ENCODE results near the gene PLXDC2.

DNA sequence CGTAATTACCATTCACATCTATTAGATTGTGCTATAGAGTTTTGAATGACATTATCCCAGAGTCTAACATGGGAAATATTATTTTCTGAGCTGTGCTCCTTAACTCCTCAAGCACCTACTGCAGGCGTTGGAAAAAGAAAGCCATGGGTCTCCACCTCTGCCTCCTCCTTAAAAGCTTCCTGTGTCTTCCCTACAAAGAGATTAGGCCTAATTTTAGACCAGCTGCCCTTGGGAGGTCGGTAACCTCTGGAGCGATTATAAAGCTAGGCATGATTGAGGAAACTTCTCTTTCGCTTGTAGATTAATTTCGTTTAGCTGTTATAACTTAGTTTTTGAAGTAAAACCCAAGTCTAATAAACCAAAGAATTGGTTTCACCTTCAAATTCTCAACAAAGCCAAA is 75.2 kb downstream of the PLXDC2 start:
- TF ChIP-seq EP300 (IDR thresholded peaks at IDR 0.05; ENCODE audit: borderline replicate concordance in 1 of 2, control insufficient read depth in 1 of 2, low read depth in 2 of 2, low read length in 2 of 2): no peak
- no peak for TF ChIP-seq POLR2AphosphoS5 (IDR thresholded peaks at IDR 0.05; ENCODE audit: low read length)
- no peak for TF ChIP-seq MTA3 (IDR thresholded peaks at IDR 0.05; ENCODE audit: borderline replicate concordance, low read length)
- TF ChIP-seq, protein P1, sequence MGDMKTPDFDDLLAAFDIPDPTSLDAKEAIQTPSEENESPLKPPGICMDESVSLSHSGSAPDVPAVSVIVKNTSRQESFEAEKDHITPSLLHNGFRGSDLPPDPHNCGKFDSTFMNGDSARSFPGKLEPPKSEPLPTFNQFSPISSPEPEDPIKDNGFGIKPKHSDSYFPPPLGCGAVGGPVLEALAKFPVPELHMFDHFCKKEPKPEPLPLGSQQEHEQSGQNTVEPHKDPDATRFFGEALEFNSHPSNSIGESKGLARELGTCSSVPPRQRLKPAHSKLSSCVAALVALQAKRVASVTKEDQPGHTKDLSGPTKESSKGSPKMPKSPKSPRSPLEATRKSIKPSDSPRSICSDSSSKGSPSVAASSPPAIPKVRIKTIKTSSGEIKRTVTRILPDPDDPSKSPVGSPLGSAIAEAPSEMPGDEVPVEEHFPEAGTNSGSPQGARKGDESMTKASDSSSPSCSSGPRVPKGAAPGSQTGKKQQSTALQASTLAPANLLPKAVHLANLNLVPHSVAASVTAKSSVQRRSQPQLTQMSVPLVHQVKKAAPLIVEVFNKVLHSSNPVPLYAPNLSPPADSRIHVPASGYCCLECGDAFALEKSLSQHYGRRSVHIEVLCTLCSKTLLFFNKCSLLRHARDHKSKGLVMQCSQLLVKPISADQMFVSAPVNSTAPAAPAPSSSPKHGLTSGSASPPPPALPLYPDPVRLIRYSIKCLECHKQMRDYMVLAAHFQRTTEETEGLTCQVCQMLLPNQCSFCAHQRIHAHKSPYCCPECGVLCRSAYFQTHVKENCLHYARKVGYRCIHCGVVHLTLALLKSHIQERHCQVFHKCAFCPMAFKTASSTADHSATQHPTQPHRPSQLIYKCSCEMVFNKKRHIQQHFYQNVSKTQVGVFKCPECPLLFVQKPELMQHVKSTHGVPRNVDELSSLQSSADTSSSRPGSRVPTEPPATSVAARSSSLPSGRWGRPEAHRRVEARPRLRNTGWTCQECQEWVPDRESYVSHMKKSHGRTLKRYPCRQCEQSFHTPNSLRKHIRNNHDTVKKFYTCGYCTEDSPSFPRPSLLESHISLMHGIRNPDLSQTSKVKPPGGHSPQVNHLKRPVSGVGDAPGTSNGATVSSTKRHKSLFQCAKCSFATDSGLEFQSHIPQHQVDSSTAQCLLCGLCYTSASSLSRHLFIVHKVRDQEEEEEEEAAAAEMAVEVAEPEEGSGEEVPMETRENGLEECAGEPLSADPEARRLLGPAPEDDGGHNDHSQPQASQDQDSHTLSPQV (IDR thresholded peaks at IDR 0.05): no peak
- TF ChIP-seq, protein P2, sequence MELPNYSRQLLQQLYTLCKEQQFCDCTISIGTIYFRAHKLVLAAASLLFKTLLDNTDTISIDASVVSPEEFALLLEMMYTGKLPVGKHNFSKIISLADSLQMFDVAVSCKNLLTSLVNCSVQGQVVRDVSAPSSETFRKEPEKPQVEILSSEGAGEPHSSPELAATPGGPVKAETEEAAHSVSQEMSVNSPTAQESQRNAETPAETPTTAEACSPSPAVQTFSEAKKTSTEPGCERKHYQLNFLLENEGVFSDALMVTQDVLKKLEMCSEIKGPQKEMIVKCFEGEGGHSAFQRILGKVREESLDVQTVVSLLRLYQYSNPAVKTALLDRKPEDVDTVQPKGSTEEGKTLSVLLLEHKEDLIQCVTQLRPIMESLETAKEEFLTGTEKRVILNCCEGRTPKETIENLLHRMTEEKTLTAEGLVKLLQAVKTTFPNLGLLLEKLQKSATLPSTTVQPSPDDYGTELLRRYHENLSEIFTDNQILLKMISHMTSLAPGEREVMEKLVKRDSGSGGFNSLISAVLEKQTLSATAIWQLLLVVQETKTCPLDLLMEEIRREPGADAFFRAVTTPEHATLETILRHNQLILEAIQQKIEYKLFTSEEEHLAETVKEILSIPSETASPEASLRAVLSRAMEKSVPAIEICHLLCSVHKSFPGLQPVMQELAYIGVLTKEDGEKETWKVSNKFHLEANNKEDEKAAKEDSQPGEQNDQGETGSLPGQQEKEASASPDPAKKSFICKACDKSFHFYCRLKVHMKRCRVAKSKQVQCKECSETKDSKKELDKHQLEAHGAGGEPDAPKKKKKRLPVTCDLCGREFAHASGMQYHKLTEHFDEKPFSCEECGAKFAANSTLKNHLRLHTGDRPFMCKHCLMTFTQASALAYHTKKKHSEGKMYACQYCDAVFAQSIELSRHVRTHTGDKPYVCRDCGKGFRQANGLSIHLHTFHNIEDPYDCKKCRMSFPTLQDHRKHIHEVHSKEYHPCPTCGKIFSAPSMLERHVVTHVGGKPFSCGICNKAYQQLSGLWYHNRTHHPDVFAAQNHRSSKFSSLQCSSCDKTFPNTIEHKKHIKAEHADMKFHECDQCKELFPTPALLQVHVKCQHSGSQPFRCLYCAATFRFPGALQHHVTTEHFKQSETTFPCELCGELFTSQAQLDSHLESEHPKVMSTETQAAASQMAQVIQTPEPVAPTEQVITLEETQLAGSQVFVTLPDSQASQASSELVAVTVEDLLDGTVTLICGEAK (IDR thresholded peaks at IDR 0.05; ENCODE audit: borderline replicate concordance): no peak
- TF ChIP-seq JUND (IDR thresholded peaks at IDR 0.05; ENCODE audit: low read depth, low read length): no peak
- no peak for TF ChIP-seq FOXK2 (IDR thresholded peaks at IDR 0.05)
- TF ChIP-seq, protein P3, sequence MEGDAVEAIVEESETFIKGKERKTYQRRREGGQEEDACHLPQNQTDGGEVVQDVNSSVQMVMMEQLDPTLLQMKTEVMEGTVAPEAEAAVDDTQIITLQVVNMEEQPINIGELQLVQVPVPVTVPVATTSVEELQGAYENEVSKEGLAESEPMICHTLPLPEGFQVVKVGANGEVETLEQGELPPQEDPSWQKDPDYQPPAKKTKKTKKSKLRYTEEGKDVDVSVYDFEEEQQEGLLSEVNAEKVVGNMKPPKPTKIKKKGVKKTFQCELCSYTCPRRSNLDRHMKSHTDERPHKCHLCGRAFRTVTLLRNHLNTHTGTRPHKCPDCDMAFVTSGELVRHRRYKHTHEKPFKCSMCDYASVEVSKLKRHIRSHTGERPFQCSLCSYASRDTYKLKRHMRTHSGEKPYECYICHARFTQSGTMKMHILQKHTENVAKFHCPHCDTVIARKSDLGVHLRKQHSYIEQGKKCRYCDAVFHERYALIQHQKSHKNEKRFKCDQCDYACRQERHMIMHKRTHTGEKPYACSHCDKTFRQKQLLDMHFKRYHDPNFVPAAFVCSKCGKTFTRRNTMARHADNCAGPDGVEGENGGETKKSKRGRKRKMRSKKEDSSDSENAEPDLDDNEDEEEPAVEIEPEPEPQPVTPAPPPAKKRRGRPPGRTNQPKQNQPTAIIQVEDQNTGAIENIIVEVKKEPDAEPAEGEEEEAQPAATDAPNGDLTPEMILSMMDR (IDR thresholded peaks at IDR 0.05 in 2 of 3, conservative IDR thresholded peaks at IDR 0.05 in 1 of 3; ENCODE audit: control insufficient read depth in 2 of 3, extremely low read depth in 1 of 3, insufficient read depth in 1 of 3, low read depth in 3 of 3, low read length in 3 of 3): no peak
- TF ChIP-seq ESRRA (IDR thresholded peaks at IDR 0.05; ENCODE audit: low read length): no peak
- no peak for TF ChIP-seq MXI1 (IDR thresholded peaks at IDR 0.05; ENCODE audit: low read depth, low read length)
